GM18508 (cell line): ENCODE measurements around the gene MANSC4.
A peak's percentile ranks its signal among the peaks of the same experiment; 100 is the strongest.

Experiments
- ATAC-seq: cut with Tn5 transposase; IDR thresholded peaks from one replicate; pipeline ENCODE4 v1.9.1; 2021; ENCODE audit warnings: moderate number of reproducible peaks; ENCODE audit not compliant: insufficient read depth, unreplicated experiment

The MANSC4 gene

DNA sequence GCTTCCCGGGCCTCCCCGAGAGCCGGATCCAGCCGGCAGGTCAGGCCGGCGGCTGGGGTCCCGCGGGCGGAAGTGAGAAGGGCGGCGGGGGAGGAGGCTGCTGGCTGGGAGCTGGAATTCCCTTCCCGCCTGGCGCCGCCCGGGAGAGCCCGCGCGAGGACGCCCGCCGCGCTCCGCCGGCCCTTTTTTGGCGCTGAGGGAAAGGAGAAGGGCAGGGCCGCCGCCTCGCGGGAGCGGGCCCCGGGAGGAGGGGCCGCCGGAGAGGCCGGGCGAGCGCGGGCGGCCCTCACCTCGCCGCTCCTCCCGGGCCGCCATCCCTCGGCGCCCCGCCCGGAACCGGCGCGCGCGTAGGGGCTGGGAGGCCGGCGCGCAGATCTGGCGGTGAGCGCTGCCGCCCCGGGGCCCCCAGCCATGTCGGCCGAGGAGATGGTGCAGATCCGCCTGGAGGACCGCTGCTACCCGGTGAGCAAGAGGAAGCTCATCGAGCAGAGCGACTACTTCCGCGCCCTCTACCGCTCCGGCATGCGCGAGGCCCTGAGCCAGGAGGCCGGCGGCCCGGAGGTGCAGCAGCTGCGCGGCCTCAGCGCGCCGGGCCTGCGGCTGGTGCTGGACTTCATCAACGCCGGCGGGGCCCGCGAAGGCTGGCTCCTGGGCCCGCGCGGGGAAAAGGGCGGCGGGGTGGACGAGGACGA lies at the start of gene MANSC4, which contains the start of gene KLHL42:
Gene MANSC4, minus strand, starts transcription at position 317 of the 692 bp plus-strand sequence. CDS start 8,960 bp downstream, outside the sequence.
Gene KLHL42, plus strand, starts transcription at position 314 of the 692 bp plus-strand sequence. Its CDS starts 98 bp downstream, at position 412.
- peak; percentile 45 for ATAC-seq

DNA sequence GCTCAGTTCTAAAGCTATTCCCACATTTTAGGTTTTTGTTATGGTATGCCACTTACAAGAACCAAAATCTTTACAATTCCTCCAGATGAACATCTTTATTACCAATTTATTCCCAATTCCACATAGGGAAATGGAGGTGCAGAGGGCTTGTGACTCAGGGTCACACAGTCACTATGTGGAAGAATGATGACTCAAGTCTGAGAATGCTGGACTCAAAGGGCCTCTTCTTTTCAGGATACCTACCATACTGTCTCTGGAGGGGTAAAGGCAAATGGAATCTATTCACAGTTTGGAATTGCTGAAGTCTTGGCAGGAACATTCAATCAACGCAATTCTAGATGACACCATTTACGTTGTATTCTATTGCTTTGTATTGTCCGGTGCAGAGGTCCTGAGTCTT lies 48.2 kb upstream of the MANSC4 start:
- no peak for ATAC-seq

DNA sequence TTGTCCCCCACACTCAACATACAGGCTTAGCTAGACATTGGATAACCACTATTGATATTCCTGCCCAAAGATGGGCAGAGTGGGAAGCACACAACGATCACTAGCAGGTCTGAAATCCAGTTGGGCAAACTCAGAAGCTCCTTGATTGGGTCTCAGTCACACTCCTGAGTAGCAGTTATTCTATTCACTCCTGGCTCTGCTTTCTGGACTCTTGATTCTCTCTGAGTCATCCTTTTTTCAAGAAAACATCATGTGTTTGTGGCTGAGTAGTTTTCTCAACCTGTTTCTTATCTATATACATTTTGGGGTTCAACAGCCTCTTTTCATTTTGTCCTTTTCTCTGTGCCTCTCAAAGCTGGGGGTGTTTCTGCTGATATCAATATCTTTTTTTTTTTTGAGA lies 46.0 kb upstream of the MANSC4 start:
- no peak for ATAC-seq

DNA sequence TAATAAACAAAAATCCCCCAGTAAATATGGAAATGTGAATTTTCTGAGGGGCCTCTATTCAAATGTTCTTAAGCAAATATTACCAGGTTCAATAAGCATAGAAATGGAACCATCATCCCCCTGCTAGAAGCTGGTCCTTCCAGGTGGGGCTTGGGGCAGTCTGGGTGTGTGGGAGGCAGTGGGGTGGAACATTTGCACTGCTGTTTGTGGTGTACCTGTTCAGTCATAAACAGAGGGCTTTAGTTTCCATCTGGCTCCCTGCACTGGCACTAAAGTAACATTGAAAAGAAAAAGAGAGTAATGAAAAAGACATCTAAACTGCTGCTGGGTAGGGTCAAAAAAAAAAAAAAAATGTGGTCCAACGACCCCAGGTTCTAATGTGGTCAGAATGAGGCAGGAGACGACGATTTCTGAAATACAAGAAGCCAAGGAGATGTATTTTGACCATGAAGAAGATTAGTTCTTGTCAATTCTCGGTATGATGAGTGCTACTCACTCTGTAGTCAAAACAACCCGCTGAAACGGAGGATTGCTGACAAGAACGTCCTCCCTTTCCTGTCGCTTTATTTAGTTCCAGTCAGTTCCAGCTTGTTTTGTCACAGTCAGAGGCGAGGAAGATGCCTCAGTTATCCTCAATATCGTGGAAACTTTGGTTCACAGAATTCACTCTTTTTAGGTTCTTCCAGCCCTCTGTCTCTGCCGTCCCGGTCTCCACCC lies 44.2 kb upstream of the MANSC4 start:
- peak; percentile 50 for ATAC-seq

DNA sequence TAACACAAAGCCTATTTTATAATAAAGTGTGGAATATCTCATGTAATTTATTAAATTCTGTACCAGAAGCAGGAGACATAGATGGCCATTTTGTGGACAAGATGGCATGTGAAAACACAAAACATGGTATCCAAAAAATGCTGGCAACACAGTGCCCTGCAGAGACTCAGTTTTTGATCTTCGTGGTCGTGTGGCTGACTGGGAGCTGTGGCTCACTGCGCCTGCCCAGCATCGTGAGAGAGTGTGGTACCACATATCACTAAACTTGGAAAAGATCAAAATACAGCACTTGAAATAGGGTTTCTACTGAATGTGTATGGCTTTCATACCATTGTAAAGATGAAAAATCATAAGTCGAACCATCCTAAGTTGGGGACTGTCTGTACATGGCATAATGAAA lies 43.0 kb upstream of the MANSC4 start:
- no peak for ATAC-seq

DNA sequence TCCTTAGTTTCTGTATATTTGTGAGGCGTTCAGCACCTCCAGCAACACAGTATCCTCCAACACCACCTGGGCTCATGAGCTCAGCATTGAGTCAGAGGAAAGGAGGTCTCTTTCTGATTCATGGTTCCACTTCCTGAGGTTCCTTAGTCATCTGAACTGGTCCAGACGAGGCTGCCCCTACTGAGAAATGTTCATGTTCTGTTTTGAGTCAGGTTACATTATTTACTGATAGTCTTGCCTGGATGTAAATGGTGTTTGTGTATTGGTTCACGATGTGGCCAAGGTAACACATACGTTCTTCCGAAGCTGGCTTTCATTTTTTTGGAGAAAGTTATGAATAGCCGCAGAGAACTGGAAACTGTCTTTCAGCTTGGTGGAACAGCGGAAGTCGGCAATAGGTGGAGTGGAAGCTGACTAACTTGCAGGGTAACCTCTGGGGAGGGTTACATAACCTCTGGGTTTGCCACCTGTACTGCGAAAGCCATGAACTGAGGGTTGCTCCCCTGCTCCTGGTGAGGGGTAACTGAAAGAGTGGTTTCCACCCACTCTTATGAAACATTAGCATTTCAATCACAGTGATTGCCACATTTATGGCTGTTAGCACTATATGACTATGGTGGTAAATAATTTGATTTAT lies 42.2 kb upstream of the MANSC4 start:
- ATAC-seq = peak; percentile 58

DNA sequence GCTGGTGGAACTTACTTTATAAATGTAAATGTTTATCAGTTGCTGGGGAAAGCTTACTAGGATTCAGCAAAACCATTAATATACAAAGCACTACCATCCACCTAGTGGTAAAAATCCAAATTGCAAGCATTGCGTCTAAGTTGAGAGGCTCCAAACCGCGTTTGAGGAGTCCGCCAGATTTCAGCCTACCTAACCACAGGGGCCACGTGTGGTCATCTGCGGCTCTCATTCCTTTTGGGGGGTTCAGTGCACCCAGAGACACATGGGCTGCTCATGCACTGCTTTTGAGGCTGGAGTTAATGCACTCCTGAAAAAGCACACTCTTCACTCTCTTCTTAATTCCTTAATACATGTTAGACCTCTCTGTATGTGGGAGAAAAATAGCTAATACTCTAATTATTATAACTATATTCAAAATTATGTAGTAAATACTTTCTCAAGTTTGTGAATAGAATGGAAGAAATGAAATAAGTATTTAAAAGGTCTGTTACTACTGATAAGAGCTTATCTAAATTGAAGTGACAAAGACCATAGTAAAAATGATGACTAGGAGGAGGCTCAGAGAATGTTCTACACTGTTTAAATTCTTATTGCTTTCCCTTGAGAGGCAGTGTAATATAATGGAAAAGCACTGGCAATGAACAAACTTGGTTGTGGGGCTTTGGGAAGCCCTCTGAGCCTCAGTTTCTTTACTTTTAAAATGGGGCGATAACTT lies 41.4 kb upstream of the MANSC4 start:
- ATAC-seq = no peak

DNA sequence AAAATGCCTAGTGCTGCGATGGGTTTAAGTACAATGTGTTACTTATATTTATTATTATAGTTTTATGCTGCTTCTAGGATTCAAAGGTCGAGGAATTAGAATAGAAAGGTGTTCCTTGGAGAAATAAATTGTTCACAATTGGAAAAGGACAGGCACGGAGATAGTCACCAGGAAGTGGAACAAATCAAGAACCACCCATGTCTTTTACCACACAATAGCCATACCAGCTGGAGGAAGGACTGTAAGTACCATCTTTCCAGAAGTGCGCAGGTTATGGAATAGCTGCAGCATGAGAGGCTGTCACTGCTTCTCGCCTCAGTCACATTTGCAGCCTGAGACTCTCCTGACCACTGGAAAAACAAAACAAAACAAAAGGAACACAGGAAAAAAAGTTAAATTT lies 40.5 kb upstream of the MANSC4 start:
- ATAC-seq = no peak

DNA sequence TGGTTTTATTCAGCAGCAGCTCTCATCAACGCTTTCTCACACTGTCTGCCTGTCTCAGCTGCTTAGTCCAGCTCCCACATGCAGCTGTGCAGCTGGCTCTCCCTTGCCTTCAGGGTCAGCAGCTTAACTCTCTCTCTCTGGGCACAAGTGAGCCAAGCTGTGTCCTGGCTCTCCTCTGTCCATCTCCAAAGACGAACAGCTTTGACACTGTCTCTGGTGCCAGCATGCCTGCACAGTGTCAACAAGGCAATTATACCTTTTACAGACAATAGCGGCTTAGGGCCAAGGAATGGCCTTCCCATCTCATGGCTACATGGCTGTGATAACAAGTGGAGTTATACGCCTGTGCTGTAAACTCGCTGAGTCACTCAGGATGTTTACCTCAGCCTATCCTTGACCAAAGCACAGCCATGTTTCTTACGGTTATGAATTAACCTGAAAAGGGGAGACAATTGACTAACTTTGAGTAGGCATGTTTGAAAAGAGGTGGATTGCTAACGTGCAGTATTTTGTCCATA lies 38.4 kb upstream of the MANSC4 start:
- no peak for ATAC-seq

DNA sequence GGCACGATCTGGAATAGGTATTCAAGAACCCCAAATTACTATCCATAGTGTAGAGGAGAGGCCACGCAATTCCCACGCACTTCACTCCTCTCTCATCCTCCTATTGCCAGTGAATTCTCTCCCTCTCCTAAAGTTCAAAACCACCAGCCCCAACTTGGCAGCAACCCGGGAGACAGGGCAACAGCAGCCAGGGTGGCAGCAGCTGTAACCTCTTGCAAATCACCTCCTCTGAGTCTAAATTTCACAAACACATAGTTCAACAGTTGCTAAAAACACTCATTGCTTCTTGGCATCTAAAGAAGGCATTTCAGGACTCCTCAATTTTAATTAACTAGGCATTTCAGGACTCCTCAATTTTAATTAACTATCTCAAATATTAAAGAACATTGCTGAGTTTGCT lies 37.7 kb upstream of the MANSC4 start:
- no peak for ATAC-seq

DNA sequence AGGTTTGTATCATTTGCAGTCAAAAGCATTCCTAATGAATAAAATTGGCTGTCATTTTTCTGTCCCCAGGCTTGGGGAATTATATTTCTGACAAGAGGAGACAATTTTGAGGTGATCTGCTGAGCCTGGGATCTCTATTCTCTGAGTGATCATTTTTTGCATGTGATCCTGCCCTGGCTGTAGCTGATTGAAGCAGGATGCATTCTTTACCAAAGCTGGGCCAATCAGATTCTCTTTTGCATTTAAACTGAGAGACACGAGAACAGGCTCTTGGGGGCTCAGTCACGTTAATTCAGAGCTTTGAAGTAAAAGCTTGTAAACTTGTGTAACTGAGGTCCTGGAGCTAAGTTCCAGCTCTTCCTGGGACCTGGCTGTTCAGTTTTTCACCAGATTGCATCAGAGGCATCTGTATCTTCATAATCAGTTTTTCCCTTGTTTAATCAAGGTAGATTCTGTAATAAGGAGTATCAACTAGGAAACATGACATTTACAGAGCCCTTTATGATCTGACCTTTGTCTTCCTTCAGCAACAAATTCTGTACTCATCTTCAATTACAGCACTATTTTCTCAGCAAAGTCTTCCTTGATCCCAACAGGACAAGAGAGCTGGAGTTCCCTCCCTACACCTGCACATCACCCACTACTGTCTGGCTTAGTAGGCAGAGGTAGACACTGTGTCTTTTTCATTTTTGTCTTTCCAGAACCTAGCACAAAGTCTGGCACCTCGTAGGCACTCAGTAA lies 35.0 kb upstream of the MANSC4 start:
- ATAC-seq = no peak

DNA sequence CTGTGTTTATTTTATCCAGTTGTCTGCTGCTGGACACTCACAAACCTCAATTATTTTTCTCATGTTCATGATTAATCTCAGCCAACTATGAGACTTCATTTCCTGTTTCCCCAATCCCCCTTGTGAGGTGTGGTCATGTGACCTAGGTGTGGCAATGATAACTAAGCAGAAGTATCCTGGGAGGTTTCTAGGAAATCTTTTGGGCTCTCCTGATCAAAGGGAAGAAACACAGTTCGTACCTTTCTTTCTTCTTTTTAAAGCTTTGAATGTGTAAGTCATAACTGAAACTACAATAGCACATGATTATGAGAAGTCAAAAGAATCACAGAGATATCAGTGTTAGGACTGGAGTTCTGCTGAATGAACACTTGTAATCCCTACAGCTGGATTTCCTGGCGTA lies 34.4 kb upstream of the MANSC4 start:
- ATAC-seq = no peak

DNA sequence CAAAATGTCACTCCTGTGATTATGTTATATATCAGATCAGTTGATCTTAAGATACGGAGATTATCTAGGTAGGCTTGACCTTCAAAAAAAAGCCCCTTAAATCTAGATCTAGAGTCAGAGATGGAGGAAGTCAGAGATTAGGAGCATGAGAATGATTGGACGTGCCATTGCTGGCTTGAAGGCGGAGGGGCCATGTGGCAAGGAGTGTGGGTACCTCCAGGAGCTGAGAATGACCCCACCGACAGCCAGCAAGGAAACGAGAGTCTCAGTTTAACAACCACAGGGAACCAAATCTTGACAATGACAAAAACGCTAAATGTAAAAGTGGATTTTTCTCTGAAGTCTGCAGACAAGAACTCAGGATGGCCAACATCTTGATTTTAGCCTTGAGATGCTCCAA lies 32.5 kb upstream of the MANSC4 start:
- no peak for ATAC-seq

DNA sequence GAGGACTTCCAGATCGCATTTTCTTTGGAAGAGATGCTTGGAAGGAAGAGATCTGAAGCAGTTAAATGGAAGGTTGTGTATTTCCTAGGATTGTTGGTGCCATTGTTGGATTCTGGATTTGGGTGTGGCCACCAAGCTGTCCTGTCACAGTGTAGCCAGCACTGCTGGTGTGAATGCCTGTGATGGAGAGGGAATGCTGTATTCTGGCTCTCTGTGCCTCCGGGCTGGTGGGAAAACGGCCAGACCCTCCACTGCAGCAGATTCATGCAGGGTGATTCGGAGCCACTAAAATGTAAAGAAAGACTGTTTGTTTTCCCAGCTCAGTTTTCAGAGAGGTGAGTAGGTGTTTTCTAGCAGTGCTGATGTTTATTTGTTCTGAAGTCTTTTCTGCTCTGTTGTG lies 30.7 kb upstream of the MANSC4 start:
- no peak for ATAC-seq

DNA sequence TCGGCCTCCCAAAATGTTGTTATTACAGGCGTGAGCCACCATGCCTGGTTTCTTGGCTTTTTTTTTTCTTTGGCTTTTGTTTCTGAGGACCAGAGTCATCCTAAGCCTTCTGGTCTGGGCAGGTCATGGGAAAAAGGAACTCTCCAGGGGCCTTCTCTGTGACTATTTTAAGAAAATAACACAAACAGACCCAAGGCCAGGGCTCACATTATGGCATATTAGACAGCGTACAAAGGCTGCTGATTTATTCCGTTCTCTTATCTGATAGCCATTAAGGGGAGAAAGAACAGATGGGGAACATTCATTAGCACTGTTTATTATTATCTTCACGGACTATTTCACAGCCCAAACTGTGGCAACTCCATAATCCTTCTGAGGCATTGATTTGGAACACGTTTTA lies 28.8 kb upstream of the MANSC4 start:
- no peak for ATAC-seq

DNA sequence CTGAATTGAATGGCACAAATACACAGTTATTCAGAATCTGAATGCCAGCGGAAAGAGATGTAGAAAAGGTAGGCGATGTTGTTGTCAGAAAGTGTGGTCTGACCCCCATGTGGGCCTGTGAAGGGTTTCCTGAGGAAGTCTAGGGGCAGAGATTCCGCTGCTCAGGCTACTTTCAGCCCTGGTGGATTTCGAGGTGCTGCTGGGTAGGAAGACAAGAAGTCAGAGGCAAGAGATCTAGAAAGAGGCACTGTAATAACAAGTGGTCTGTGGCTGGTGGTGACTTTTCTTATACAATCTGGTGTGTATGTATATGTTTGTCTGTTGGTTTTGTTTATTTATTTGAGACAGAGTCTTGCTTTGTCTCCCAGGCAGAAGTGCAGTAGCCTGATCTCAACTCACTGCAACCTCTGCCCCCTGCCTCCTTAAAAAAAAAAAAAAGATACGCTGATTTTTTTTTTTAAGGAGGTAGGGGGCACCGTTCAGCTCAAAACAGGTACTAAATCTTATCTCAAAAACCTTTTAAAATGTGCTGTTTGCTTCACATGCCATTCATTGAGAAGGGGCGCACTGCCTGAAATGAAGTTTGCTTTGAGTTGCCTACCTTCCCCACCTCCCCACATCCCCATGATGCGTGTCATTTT lies 27.1 kb upstream of the MANSC4 start:
- no peak for ATAC-seq

DNA sequence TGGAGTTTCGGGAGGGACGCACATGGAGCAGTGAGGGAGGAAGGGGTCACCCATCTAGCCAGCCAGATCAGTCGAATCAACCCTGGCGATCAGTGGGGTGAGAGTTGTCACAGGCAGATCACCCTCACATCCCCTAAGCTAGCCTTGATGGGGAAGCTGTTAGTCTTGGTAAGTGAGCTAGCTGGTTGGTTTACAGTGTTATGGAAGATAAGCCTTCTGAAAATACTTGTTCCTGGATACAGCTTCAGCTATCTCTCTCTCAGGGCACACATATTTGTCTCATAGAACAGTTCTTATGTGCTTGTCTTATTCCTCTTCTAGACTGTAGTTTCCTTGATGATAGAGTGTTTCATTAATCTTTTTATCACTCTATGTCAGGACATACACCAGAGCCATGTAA lies 26.2 kb upstream of the MANSC4 start:
- ATAC-seq = no peak

DNA sequence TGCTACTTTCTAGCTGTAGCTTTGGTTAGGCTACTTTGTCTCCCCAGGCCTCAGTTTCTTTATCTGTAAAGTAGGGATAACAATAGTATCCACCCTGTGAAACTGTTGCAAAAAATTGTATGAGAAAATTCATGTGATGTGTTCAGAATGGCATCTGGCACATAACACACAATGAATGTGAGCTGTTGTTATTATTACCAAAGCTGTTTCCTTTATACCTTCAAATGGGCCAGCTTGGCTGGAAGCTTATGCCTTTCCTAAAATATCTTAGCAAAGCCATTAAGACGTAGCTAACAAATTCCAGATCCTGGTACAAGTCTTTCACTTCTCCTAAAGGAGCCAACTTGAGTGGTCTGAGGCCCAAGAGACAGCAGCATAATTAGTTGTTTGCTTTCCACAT lies 25.2 kb upstream of the MANSC4 start:
- no peak for ATAC-seq

DNA sequence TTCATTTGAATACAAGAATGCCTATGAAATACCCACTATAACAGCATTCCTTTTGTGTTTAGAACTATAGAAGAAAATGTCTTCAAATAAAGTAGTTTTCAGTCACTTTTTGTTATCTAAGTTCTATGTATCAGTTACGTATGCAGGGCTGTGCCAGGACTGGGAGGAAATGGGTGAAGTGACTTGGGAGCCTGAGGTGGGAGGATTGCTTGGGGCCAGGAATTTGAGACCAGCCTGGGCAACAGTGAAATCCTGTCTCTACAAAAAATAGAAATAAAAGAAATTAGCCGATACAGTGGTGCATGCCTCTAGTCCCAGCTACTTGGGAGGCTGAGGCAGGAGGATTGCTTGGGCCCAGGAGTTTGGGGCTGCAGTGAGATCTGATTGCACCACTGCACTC lies 22.9 kb upstream of the MANSC4 start:
- no peak for ATAC-seq
